ENCODE results near the gene DNMT3A. TPM values are rescaled to one million over a fixed set of nuclear protein-coding genes. Genes with fewer than 3 reads are reported as not detected.

Gene DNMT3A
- total and polyA plus RNA-seq, 3 donors from 2014 or later: 15.5 to 36.3 (median 36.3) TPM

DNA sequence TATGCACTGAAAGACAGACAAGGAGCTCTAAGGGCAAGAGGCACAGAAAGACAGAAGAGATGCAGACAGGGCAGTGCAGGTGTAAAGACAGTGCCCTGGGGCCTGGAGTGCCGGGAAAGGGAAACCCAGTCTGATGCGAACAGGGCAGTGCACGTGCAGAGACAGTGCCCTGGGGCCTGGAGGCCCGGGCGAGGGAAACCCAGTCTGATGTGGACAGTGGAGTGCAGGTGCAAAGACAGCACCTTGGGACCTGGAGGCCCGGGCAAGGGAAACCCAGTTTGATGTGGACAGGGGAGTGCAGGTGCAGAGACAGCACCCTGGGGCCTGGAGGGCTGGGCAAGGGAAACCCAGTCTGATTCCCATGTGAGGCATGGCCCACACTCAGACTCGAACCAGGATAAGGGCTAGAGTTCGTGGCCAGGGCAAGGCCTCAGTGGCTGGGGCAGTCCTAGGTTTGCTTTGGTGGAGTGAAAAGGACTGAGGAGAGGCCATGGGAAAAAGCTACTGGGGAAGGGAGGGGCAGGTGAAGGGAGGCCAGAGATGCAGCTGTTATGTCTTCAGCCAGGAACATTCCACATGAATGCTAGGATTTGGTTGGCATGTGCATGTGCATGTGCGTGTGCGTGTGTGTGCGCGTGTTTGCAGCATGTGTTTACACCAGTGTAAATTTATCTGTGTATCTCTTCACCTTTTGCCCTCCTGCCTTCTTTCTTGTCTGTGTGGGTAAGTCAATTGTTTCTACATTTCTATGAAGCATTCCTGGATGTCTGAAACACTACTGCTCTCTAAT is 39.1 kb upstream of the DNMT3A start:
- 73 to 83% methylated on average over 12 of the region's 12 CpGs for WGBS, 2 donors
- TF ChIP-seq, protein P1, sequence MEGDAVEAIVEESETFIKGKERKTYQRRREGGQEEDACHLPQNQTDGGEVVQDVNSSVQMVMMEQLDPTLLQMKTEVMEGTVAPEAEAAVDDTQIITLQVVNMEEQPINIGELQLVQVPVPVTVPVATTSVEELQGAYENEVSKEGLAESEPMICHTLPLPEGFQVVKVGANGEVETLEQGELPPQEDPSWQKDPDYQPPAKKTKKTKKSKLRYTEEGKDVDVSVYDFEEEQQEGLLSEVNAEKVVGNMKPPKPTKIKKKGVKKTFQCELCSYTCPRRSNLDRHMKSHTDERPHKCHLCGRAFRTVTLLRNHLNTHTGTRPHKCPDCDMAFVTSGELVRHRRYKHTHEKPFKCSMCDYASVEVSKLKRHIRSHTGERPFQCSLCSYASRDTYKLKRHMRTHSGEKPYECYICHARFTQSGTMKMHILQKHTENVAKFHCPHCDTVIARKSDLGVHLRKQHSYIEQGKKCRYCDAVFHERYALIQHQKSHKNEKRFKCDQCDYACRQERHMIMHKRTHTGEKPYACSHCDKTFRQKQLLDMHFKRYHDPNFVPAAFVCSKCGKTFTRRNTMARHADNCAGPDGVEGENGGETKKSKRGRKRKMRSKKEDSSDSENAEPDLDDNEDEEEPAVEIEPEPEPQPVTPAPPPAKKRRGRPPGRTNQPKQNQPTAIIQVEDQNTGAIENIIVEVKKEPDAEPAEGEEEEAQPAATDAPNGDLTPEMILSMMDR (IDR thresholded peaks at IDR 0.05): no peak
- TF ChIP-seq POLR2A (IDR thresholded peaks at IDR 0.05): no peak
- H3K36me3 ChIP-seq (ENCODE audit: low read depth, missing control alignments): no peaks in the 10 kb centered on the region
- no peaks in the 10 kb centered on the region for H3K9me3 ChIP-seq
- H3K27me3 ChIP-seq: no peaks in the 10 kb centered on the region
- H3K4me3 ChIP-seq: no peak overlapping the region
- intact Hi-C loops (cut with DNase I; ENCODE audit: low total_unique reads): no loop called here
- peak; percentile 45 for DNase-seq
- H3K4me1 ChIP-seq: peaks cover 19% of the 10 kb centered on the region
- no peak overlapping the region for H3K27ac ChIP-seq

DNA sequence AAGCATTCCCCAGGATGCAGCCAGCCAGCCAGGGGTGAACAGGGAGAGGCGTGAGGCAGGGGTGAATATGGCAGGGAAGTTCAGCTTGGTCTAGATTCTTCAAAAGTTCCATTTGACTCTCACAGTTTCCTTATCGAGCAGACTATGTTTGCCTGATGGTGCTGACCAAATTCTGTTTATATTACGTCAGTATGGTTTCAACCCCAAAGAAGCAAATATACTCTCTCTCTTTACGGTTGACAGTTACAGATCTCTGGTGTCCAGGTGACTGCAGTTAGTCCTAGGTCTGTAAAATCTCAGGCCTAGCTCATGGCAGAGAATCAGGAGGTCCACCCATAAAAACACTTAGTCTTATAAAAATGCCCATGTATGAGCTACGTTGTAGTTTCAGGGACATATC is 38.3 kb upstream of the DNMT3A start:
- intact Hi-C loops (cut with DNase I; ENCODE audit: low total_unique reads): no loop called here
- H3K36me3 ChIP-seq (ENCODE audit: low read depth, missing control alignments): no peaks in the 10 kb centered on the region
- H3K4me3 ChIP-seq: no peak overlapping the region
- DNase-seq: no peak
- H3K27me3 ChIP-seq: no peaks in the 10 kb centered on the region
- no peak for TF ChIP-seq POLR2A (IDR thresholded peaks at IDR 0.05)
- TF ChIP-seq, protein P1 (IDR thresholded peaks at IDR 0.05): no peak
- H3K27ac ChIP-seq: no peak overlapping the region
- no peaks in the 10 kb centered on the region for H3K9me3 ChIP-seq
- H3K4me1 ChIP-seq: peaks cover 19% of the 10 kb centered on the region
- WGBS, 2 donors: 95 to 98% methylated on average over 5 of the region's 5 CpGs

DNA sequence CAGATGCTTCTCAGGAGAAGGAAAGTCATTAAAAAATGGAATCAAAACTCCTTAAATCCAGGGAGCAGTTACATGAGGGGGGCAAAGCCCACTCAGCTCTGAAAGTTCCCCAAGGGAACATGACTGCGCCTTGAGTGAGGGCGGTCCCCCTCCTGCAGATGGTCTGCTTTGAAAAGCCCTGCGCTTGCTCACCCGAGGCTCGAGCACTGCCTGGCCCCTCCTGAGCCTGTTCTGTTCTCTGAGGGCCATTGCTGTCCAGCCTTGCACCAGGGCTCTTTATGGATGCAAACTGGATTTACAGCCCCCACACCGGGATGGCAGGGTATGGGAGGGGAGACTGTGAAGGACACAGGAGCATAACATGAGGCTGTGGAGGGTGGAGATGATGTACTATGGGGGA is 37.8 kb upstream of the DNMT3A start:
- no peak for TF ChIP-seq POLR2A (IDR thresholded peaks at IDR 0.05)
- TF ChIP-seq, protein P1 (IDR thresholded peaks at IDR 0.05): no peak
- no peak overlapping the region for H3K4me3 ChIP-seq
- intact Hi-C loops (cut with DNase I; ENCODE audit: low total_unique reads): no loop called here
- H3K27me3 ChIP-seq: no peaks in the 10 kb centered on the region
- no peaks in the 10 kb centered on the region for H3K36me3 ChIP-seq (ENCODE audit: low read depth, missing control alignments)
- 86 to 92% methylated on average over 6 of the region's 6 CpGs for WGBS, 2 donors
- H3K9me3 ChIP-seq: no peaks in the 10 kb centered on the region
- peak; percentile 12 for DNase-seq
- peaks cover 19% of the 10 kb centered on the region for H3K4me1 ChIP-seq
- no peak overlapping the region for H3K27ac ChIP-seq

DNA sequence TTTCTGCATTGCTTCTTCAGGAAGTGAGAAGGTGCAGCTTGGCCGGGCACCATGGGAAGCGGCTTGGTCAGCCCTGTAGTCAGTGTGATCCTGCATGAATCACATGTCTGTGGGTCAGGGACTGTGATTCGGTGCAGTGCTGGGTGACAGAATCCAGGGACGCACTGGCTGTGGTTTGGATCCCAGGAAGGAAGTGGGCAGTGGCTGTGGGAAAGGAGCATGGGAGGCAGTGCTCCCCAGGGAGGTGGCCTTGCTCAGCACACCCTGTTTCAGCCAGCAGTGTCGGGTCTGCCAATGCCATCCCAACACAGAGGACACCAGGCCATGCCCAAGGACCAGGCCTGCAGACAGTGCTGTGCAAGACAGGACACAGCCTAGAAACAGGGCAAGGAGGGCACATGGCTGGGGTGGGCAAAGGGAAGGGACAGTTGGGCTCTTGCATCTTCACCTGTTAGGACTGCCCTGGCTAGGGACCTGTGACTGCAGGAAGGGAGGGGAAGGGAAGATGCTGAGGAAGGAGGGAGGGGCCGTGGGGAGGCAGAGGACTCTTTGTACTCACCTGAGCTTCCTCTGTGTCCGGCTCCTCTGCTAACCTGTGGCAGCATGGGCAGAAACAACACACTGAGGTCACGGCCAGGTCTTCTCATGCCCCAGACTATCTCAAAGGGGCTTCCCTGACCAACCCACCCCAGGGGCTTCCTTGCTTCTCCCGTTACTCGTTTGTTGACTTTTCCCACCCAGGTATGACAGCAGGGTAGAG is 37.2 kb upstream of the DNMT3A start:
- no peaks in the 10 kb centered on the region for H3K36me3 ChIP-seq (ENCODE audit: low read depth, missing control alignments)
- TF ChIP-seq, protein P1 (IDR thresholded peaks at IDR 0.05): no peak
- no peak for TF ChIP-seq POLR2A (IDR thresholded peaks at IDR 0.05)
- peaks cover 19% of the 10 kb centered on the region for H3K4me1 ChIP-seq
- DNase-seq: peak; percentile 15
- no peak overlapping the region for H3K27ac ChIP-seq
- WGBS, 2 donors: 78 to 90% methylated on average over 9 to 10 of the region's 10 CpGs
- no peak overlapping the region for H3K4me3 ChIP-seq
- intact Hi-C loops (cut with DNase I; ENCODE audit: low total_unique reads): no loop called here
- no peaks in the 10 kb centered on the region for H3K9me3 ChIP-seq
- no peaks in the 10 kb centered on the region for H3K27me3 ChIP-seq

Data from testis (tissue), 3 donors.